NCI-H748 treated with DMSO at 0.1 percent for 48 hours (cell line): ENCODE data around the gene BCDIN3D.

Experiments used
- DNase-seq: peaks from one replicate; lab custom pipeline; 2025; lab: John Stamatoyannopoulos, UW

BCDIN3D gene

GRCh38 chr12:49821373-49822287 is 21.3 kb downstream of the BCDIN3D start:
- no peak for DNase-seq

GRCh38 chr12:49819786-49820185 is 23.1 kb downstream of the BCDIN3D start:
- DNase-seq: no peak

- DNase-seq: no peak
Measured at GRCh38 chr12:49818241-49818895, 24.5 kb downstream of the BCDIN3D start.

- DNase-seq: no peak
Measured at GRCh38 chr12:49813131-49813530, 29.8 kb downstream of the BCDIN3D start.

- no peak for DNase-seq
Measured at GRCh38 chr12:49811961-49812401, 30.9 kb downstream of the BCDIN3D start.

GRCh38 chr12:49811136-49811535 is 31.8 kb downstream of the BCDIN3D start:
- no peak for DNase-seq

- DNase-seq: no peak
Measured at GRCh38 chr12:49809906-49810389, 33.0 kb downstream of the BCDIN3D start.

GRCh38 chr12:49809381-49809905 is 33.5 kb downstream of the BCDIN3D start:
- no peak for DNase-seq

GRCh38 chr12:49808686-49809380 is 34.1 kb downstream of the BCDIN3D start:
- no peak for DNase-seq

GRCh38 chr12:49807991-49808580 is 34.8 kb downstream of the BCDIN3D start:
- no peak for DNase-seq

- no peak for DNase-seq
Measured at GRCh38 chr12:49806877-49807276, 36.0 kb downstream of the BCDIN3D start.

GRCh38 chr12:49806321-49806813 is 36.5 kb downstream of the BCDIN3D start:
- DNase-seq: no peak

- DNase-seq: no peak
Measured at GRCh38 chr12:49805409-49805808, 37.5 kb downstream of the BCDIN3D start.

GRCh38 chr12:49804821-49805220 is 38.1 kb downstream of the BCDIN3D start:
- no peak for DNase-seq

GRCh38 chr12:49803693-49804450 is 39.0 kb downstream of the BCDIN3D start:
- no peak for DNase-seq

GRCh38 chr12:49801141-49802063 is 41.5 kb downstream of the BCDIN3D start:
- DNase-seq: no peak

GRCh38 chr12:49800421-49801140 is 42.3 kb downstream of the BCDIN3D start:
- no peak for DNase-seq

GRCh38 chr12:49798934-49799333 is 44.0 kb downstream of the BCDIN3D start:
- DNase-seq: no peak

- DNase-seq: no peak
Measured at GRCh38 chr12:49798248-49798647, 44.7 kb downstream of the BCDIN3D start.
